GM23338 (cell line): Measurements from ENCODE around the gene ARHGAP9. TPM values are rescaled to one million over a fixed set of nuclear protein-coding genes. Genes with fewer than 3 reads are reported as not detected.
A peak's percentile ranks its signal among the peaks of the same experiment; 100 is the strongest.

Source experiments
- ATAC-seq: fragments of 200-7000 bp; cut with Tn5 transposase; 3 replicates; pipeline ENCODE4 v1.9.1; 2020
- DNase-seq: peaks from one replicate; pipeline ENCODE4 v3.0.0-alpha.2; 2015; ENCODE audit warnings: low spot score
- H2AFZ ChIP-seq: fragments of 200-600 bp; sonication (generic); 2 replicates; pipeline ENCODE4 v1.8.0; 2016; ENCODE audit warnings: antibody characterized with exemption, mild to moderate bottlenecking, moderate library complexity
- H3F3A ChIP-seq: fragments of 200-600 bp; sonication (generic); replicated peaks from 2 replicates; pipeline ENCODE4 v1.8.0; 2017; ENCODE audit warnings: antibody characterized with exemption, mixed run types, low read depth
- H3K27ac ChIP-seq: fragments of 200-600 bp; sonication (generic); 2 replicates; pipeline ENCODE4 v1.6.1; 2016; ENCODE audit warnings: low read depth
- H3K27me3 ChIP-seq: fragments of 200-600 bp; sonication (generic); 2 replicates; pipeline ENCODE4 v1.8.0; 2016; ENCODE audit warnings: mild to moderate bottlenecking, mixed run types, moderate library complexity; ENCODE audit not compliant: insufficient read depth
- H3K36me3 ChIP-seq: fragments of 200-600 bp; sonication (generic); 2 replicates; pipeline ENCODE4 v1.8.0; 2016; ENCODE audit warnings: mild to moderate bottlenecking; ENCODE audit not compliant: insufficient read depth
- H3K4me1 ChIP-seq: fragments of 200-600 bp; sonication (generic); 2 replicates; pipeline ENCODE4 v1.8.0; 2016; ENCODE audit warnings: mild to moderate bottlenecking, moderate library complexity; ENCODE audit not compliant: insufficient read depth
- H3K4me2 ChIP-seq: fragments of 200-600 bp; sonication (generic); 2 replicates; pipeline ENCODE4 v1.7.1; 2017; ENCODE audit warnings: mixed run types
- H3K4me3 ChIP-seq: fragments of 200-600 bp; sonication (generic); 2 replicates; pipeline ENCODE4 v1.6.1; 2016; ENCODE audit warnings: mixed run types
- H3K79me2 ChIP-seq: fragments of 200-600 bp; sonication (generic); replicated peaks from 2 replicates; pipeline ENCODE4 v1.8.0; 2017; ENCODE audit warnings: mild to moderate bottlenecking; ENCODE audit not compliant: insufficient read depth
- H3K9me2 ChIP-seq: fragments of 200-600 bp; sonication (generic); 2 replicates; pipeline ENCODE4 v1.8.0; 2017; ENCODE audit not compliant: insufficient read depth
- H4K20me1 ChIP-seq: fragments of 200-600 bp; sonication (generic); replicated peaks from 2 replicates; pipeline ENCODE4 v1.8.0; 2017; ENCODE audit warnings: mild to moderate bottlenecking; ENCODE audit not compliant: insufficient read depth
- H3K27ac Mint-ChIP-seq: 2 replicates; pipeline ENCODE4 v1.8.0; 2020; ENCODE audit warnings: inconsistent platforms, mild to moderate bottlenecking, moderate library complexity, mixed read lengths
- H3K27me3 Mint-ChIP-seq: 3 replicates; pipeline ENCODE4 v1.8.0; 2022; ENCODE audit warnings: low read depth, mild to moderate bottlenecking, moderate library complexity, mixed read lengths, inconsistent platforms; ENCODE audit not compliant: insufficient read depth, poor library complexity
- H3K36me3 Mint-ChIP-seq: 3 replicates; pipeline ENCODE4 v1.8.0; 2021; ENCODE audit warnings: low read depth, mild to moderate bottlenecking, inconsistent platforms, moderate library complexity, mixed read lengths
- H3K4me1 Mint-ChIP-seq: 3 replicates; pipeline ENCODE4 v1.8.0; 2020; ENCODE audit warnings: mild to moderate bottlenecking, inconsistent platforms, mixed read lengths
- H3K4me3 Mint-ChIP-seq: 3 replicates; pipeline ENCODE4 v1.8.0; 2021; ENCODE audit warnings: moderate library complexity, mild to moderate bottlenecking, inconsistent platforms, mixed read lengths
- H3K9me3 Mint-ChIP-seq: 3 replicates; pipeline ENCODE4 v1.8.0; 2020; ENCODE audit warnings: moderate library complexity, mild to moderate bottlenecking, inconsistent platforms, mixed read lengths
- CREB1 ChIP-seq: fragments of 250-450 bp; sonication (Bioruptor Pico); IDR thresholded peaks from 2 replicates; pipeline ENCODE4 v1.5.0; 2020; ENCODE audit warnings: low read depth, mild to moderate bottlenecking, moderate library complexity
- CTCF ChIP-seq, 2 experiments: fragments of 200-600 bp in 1 of 2; sonication (generic) in 1 of 2; conservative IDR thresholded peaks; 2 replicates each; pipeline versions ENCODE4 v1.5.1 to v1.6.1; 2016 to 2017; ENCODE audit warnings: antibody characterized with exemption in 2 of 2, low read depth in 2 of 2, mild to moderate bottlenecking in 2 of 2, moderate library complexity in 1 of 2
- ETS1 ChIP-seq: IDR thresholded peaks from 2 replicates; pipeline ENCODE4 v1.6.1; 2016; ENCODE audit warnings: antibody characterized with exemption
- EZH2 ChIP-seq: fragments of 200-600 bp; sonication (generic); IDR thresholded peaks from one replicate; pipeline ENCODE4 v1.8.0; 2017; ENCODE audit warnings: antibody characterized with exemption, mild to moderate bottlenecking, low read depth; ENCODE audit not compliant: unreplicated experiment
- EZH2phosphoT487 ChIP-seq: fragments of 200-600 bp; sonication (generic); IDR thresholded peaks from one replicate; pipeline ENCODE4 v1.8.1; 2018; ENCODE audit warnings: antibody characterized with exemption; ENCODE audit not compliant: unreplicated experiment
- JUNB ChIP-seq: IDR thresholded peaks from one replicate; pipeline ENCODE4 v1.6.1; 2016; ENCODE audit warnings: antibody characterized with exemption; ENCODE audit not compliant: unreplicated experiment
- NANOG ChIP-seq: IDR thresholded peaks from 2 replicates; pipeline ENCODE4 v1.6.1; 2016; ENCODE audit warnings: antibody characterized with exemption, borderline replicate concordance
- POLR2AphosphoS5 ChIP-seq: IDR thresholded peaks from 2 replicates; pipeline ENCODE4 v1.6.1; 2016; ENCODE audit warnings: antibody characterized with exemption, low read depth
- REST ChIP-seq: IDR thresholded peaks from one replicate; pipeline ENCODE4 v1.6.1; 2018; ENCODE audit warnings: antibody characterized with exemption; ENCODE audit not compliant: unreplicated experiment
- STAT1 ChIP-seq: IDR thresholded peaks from one replicate; pipeline ENCODE4 v1.6.1; 2016; ENCODE audit warnings: antibody characterized with exemption; ENCODE audit not compliant: unreplicated experiment
- ZNF114 ChIP-seq: fragments of 250-450 bp; sonication (Bioruptor Pico); IDR thresholded peaks from 2 replicates; pipeline ENCODE4 v1.5.0; 2020; ENCODE audit warnings: mild to moderate bottlenecking, moderate library complexity
- ZNF331 ChIP-seq: fragments of 250-450 bp; sonication (Bioruptor Pico); IDR thresholded peaks from 2 replicates; pipeline ENCODE4 v1.5.0; 2020; ENCODE audit warnings: low read depth, mild to moderate bottlenecking, moderate library complexity
- ZNF462 ChIP-seq: fragments of 250-450 bp; sonication (Bioruptor Pico); IDR thresholded peaks from 2 replicates; pipeline ENCODE4 v1.5.0; 2020; ENCODE audit warnings: mild to moderate bottlenecking, moderate library complexity
- polyA plus RNA-seq: library from polyadenylated mRNA; unstranded; fragments of >200 nt; fragmentation: Nextera tagmentation; extraction: Ambion mirVana; gene quantifications from 2 replicates; pipeline ENCODE4 v1.2.1, GENCODE V29; 2016
- total RNA-seq: library from RNA; depleted of rRNA; stranded (reverse); fragments of >200 nt; shearing (Covaris generic); gene quantifications from 2 replicates; pipeline ENCODE4 v1.2.3, GENCODE V29; 2014

ARHGAP9 gene
- total and polyA plus RNA-seq, 2 experiments from 2014 or later = 4.5 to 7.1 TPM

- H3K27me3 Mint-ChIP-seq = peaks cover 59% of the 10 kb centered on the region
- peaks cover 28% of the 10 kb centered on the region for H3K4me1 ChIP-seq
- H3K36me3 ChIP-seq = no peaks in the 10 kb centered on the region
- H3K4me1 Mint-ChIP-seq = peaks cover 39% of the 10 kb centered on the region
- DNase-seq (no peak), ATAC-seq (peak; percentile 5)
- TF ChIP-seq ETS1 (no peak), ZNF462 (CRISPR knock-in tag) (no peak), CREB1 (CRISPR knock-in tag) (no peak), CTCF (conservative IDR thresholded peaks at IDR 0.05; ENCODE audit: low read depth in 2 of 2) (no peak), NANOG (no peak), EZH2phosphoT487 (no peak), REST (no peak), ZNF331 (no peak), EZH2 (no peak), JUNB (no peak), POLR2AphosphoS5 (no peak), ZNF114 (CRISPR knock-in tag) (no peak), STAT1 (no peak)
- no peaks in the 10 kb centered on the region for H4K20me1 ChIP-seq
- H3K27ac ChIP-seq = no peak overlapping the region
- no peaks in the 10 kb centered on the region; the same call in 2 of the 3 replicates for H3K9me3 Mint-ChIP-seq
- H3K36me3 Mint-ChIP-seq = peaks cover 8% of the 10 kb centered on the region; the same call in 1 of the 3 replicates
- no peak overlapping the region for H3K27ac Mint-ChIP-seq
- H3K79me2 ChIP-seq = no peaks in the 10 kb centered on the region
- H3F3A ChIP-seq = peaks cover 9% of the 10 kb centered on the region
- H3K4me3 ChIP-seq = peak overlapping the region; percentile 82
- H3K27me3 ChIP-seq = peaks cover 57% of the 10 kb centered on the region
- peak overlapping the region; percentile 75 for H3K4me3 Mint-ChIP-seq
- H2AFZ ChIP-seq = peak overlapping the region; percentile 98
- H3K4me2 ChIP-seq = peak overlapping the region; percentile 98
- H3K9me2 ChIP-seq = no peaks in the 10 kb centered on the region
Measured at GRCh38 chr12:57474862-57475261, 4.8 kb downstream of the ARHGAP9 start.
